Activated naive CD4-positive, alpha-beta T cell treated with anti-CD3 and anti-CD28 coated beads, Interleukin-2, amount 10 ng/mL, durations not matched to agents 5 hours and 36 hours (primary cell): ENCODE results near the gene STT3A. TPM values are rescaled to one million over a fixed set of nuclear protein-coding genes. Genes with fewer than 3 reads are reported as not detected.

ENCODE experiments used
- total RNA-seq, 2 experiments: library from RNA; stranded (reverse); gene quantifications; one replicate each; pipeline ENCODE4 v1.2.3, GENCODE V29; 2021

STT3A gene
- 100 to 1,000 TPM; 121 to 123 TPM for total RNA-seq

GRCh38 chr11:125592305-125593113 is at the start of gene STT3A:
Gene STT3A, plus strand, starts transcription at chr11:125592852. Its CDS starts 3,064 bp downstream, at chr11:125595916.

GRCh38 chr11:125568970-125569914 is 23.4 kb upstream of the STT3A start, which contains the start of gene EI24:
Gene EI24, plus strand, starts transcription at chr11:125569477. Its CDS starts 3,051 bp downstream, at chr11:125572528.

GRCh38 chr11:125624756-125625213 is 32.1 kb downstream of the STT3A start, which contains the start of gene CHEK1:
Gene CHEK1, plus strand, starts transcription at chr11:125625163. Its CDS starts 1,606 bp downstream, at chr11:125626769.

Other genes starting within 250 kb of the STT3A start
- under 1 TPM; 0.26 to 0.50 TPM for gene FEZ1, start 96.6 kb upstream of the STT3A start, total RNA-seq
- 10 to 100 TPM; 36.8 to 39.1 TPM for gene EI24, start 23.4 kb upstream of the STT3A start, total RNA-seq
- gene CHEK1, start 32.3 kb downstream of the STT3A start, total RNA-seq = 10 to 100 TPM; 58.4 to 61.4 TPM
- gene ACRV1, start 88.0 kb downstream of the STT3A start, total RNA-seq = not detected
- not detected for gene PATE1, start 153.4 kb downstream of the STT3A start, total RNA-seq
- not detected for gene PATE2, start 186.0 kb downstream of the STT3A start, total RNA-seq
- not detected for gene PATE3, start 195.3 kb downstream of the STT3A start, total RNA-seq
- gene PATE4, start 240.5 kb downstream of the STT3A start, total RNA-seq = not detected